T-helper 1 cell (primary cell): Measurements from ENCODE around the gene SLC38A10.

Experiments used
- DNase-seq, 5 donors: peaks; one replicate each; pipeline ENCODE4 v3.0.0-alpha.2; 2012 to 2020

The SLC38A10 gene

DNA sequence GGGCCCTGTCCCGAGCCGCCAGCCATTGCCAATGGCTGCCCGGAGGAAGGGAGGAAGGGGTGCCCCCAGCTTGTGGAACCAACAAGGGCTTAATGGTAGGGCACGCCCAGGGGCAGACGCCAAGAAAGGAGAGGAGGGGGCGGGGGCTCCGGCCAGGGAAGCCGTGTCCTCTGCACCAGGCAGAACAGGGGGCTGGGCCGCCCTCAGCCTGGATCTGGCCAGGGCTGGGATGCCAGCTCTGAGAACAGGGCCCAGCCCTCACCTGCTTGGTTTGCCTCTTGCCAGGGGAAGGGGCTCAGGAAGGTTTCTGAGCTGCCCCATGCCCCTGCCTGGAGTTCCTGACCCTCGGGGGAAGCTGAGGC lies 35.8 kb upstream of the SLC38A10 start:
- peak in 1 of 5 donors; percentile 2 for DNase-seq

DNA sequence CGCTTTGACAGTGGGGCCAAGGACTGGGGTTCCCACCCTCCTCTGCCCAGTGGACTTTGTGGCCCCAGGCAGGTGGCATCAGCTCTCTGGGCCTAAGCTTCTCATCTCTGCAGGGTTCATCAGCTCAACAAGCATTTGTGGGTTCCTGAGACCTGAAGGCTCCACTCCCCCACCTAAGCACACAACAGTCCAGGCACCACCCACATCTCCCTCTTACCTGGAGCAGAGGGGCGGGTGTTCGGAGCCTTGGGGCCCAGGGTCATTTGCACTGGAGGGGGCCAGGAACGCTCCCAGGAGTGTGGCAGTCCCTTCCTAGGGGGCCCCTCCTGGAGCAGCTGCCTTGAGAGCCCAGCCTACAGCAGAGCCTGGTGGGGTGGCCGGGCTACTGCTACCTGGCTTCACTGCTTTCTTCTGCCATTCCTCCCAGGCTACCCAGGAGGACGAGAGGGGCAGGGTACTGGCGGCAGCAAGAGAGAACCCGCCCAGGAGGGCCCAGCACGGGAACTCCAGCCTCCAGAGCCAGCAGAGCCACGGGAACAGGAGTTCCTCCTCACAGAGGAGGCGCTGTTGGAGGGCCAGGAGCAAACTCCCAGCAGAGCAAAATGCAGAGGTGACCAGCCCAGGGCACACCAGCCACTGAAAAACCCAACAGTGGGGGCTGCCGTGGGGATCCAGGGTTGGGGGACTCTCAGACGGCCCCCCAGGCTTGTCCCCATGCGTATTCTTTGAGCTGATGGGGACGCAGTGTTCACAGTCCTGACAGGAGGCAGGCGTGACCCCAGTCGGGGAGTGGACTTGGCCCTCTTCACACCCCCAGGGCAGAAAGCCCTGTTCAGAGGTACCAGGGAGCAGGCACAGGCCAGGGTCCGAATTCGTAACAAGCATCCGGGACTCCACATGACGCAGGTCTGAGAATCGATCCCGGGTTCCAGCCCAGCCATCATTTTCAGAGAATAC lies 35.1 kb upstream of the SLC38A10 start:
- no peak for DNase-seq

- no peak for DNase-seq
Measured at GRCh38 chr17:81328978-81329926, 34.1 kb upstream of the SLC38A10 start.

DNA sequence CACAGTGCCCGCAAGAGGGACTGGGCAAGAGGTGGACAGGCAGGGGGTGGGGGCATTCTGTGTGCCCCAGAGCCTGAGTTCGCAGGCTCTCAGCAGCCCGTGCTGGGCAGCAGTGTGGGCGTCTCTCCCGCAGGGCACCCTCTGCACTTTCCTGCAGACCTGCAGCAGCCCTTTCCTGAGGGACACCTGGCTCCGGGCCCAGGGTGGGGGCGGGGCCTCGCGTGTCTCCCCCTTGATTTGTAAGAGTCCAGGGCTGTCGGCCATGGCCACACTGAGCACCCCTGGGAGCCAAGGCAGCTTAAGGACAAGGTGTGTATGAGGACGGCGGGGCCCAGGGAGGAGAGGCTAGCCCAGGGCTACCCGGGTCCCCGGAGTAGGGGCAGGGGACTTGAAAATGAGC lies 33.4 kb upstream of the SLC38A10 start:
- DNase-seq: no peak

- DNase-seq: no peak
Measured at GRCh38 chr17:81325714-81326358, 30.7 kb upstream of the SLC38A10 start.

- no peak for DNase-seq
Measured at GRCh38 chr17:81324851-81325713, 30.0 kb upstream of the SLC38A10 start.

DNA sequence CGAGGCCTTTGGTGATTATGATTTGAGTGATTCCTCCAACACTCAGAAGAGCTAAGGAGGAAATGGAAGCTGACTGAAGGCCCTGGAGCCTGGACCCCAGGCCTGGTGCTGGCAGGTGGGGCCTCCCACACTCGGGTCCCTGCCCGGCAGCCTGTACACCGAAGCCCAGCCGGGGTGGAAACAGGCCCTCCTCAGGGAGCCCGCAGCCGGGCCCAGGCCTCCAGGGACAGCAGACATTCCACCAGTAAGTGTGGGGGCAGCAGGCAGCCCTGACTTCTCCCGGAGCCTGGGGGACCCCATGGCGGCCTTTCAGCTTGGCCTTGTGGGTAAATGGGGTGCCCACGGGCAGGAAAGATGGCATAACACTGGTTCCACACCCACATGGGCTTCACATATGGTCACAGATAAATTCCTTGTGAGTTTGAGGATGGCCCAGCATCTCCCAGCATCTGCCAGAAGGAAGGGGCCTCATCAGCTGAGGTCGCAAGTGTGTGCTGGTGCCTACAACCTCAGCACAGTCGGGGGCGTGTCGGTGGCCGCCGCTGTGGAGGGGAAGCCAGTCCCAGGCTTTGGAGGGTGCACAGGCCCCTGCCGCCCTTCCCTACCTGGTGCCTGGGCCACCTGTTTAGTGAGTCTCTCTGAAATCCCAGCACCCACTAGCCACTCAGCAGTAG lies 29.2 kb upstream of the SLC38A10 start:
- no peak for DNase-seq

DNA sequence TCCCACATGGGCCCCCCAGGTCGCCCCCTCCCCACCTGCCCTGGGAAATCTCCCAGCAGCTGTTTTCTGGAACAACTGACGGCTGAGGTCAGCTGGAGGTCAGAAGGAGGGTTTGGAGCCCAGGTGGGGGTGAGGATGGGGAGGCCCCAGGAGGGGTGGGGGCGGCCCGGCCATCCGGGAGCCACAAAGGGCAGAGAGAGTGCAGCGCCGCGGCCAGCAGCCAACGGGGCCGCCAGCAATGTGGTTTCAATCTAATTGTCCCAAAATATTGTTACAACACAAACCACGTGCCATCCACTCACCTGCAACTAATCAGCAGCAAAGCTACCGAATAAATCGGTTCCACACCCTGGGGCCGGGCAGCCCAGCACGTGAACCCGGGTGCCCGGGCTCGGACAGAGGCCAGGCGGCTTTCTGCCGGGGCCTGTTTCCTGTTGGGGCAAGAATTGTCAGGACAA lies 28.3 kb upstream of the SLC38A10 start:
- no peak for DNase-seq

- no peak for DNase-seq
Measured at GRCh38 chr17:81323083-81323369, 27.9 kb upstream of the SLC38A10 start.

DNA sequence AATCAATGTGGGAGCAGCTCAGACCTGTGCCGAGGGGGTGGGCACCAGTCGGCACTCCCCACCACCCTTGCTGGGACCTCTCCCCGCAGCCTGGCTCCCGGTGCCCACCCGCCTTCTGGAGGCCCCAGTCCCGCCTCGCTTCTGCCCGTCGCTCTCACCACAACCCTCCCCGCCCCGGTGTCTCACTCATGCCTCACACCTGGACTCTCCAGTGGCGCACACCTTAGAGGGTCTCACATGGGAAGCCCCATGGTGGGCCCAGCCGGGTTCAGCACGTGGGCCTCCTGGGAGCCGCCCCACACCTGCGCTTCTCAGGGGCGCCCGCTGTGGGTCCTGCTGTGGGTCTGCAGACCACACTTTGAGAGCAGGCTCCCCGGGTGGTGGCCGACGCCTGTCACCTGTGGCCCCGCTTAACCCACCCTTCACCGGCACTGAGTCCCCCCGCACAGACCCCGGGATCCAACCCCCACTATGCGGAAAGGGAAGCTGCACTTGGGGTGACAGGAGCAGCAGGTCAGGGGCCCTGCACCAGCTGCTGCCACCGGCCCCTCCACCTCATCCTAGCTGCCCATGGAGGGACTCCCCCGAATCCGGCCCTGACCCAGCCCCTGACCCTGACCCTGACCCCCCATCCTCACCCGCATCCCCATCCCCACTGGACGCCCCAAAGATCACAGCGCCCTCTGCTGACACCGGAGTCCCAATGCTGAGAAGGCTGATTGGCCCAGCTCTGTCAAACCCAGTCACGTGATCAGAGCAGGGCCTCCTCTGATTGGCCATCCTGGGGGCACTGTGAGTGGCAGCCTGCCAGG lies 27.4 kb upstream of the SLC38A10 start:
- DNase-seq: peak in 3 of 5 donors; percentile 24 to 34 (median 27)

DNA sequence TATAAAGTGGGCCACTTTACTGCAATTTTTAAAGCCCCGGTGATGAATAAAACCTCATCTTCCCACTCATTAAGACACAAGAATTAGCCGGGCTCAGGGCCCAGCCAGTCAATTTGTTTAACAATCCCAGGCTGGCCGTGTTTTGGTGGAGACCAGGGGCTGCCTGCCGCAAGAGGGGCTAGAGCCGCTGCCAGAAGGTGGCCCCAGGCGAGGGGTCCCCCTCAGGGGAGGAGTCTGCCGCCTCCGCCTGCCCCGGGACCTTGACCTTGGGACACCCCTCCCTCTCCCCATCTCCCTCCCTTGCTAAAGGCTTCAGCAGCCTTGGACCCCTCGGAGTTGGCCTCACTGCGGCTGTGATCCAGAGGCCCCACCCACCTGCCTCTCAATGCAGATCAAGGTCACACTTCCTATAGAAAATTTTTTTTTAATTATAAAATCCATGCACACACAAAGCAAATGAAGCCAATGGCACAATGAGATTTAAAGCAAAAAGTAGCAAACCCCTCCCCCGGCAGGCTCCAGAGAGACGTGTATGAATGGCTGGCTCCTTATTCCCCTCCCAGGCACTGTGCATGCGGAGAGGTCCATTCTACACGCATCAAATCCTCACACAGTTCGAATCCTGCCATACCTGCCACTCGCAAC lies 23.0 kb upstream of the SLC38A10 start:
- no peak for DNase-seq

GRCh38 chr17:81317530-81317821 lies 22.4 kb upstream of the SLC38A10 start:
- no peak for DNase-seq

GRCh38 chr17:81315885-81316391 lies 20.8 kb upstream of the SLC38A10 start:
- no peak for DNase-seq

DNA sequence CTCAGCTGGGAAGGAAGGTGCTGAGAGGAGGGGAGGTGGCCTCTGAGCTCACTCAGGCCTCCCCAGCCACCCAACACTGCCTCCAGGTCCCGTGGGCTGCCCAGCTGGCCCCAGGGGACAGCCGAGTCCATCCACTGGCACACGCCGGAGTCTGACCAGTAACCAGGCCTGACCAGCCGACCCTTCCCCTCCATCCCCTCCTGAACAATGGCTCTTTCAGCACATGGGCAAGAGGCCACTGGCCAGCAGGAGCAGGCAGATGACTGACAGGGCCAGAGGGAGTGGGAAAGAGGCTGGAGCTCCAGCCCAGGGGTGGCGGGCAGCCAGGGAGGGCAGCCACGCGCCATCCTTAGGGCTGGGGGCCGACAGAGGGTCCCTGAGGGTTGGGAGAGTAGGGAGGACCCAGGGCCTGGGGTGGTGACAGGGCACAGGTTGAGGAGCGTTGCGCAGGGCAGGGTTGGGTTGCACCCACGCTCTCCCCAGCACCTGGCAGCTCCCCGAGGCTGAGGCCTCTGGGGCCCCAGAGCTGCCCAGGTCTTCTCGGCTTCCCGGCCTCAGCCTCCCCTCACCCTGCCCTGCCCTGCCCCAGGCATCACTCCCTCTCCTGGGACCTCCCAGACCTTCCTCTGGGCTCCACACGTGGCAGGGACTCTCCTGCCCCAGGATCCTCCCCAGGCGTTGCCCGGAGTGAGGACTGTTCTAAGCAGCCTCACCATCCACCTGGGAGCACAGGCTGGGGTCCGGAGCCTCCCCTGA lies 20.2 kb upstream of the SLC38A10 start:
- no peak for DNase-seq

- no peak for DNase-seq
Measured at GRCh38 chr17:81314398-81315081, 19.4 kb upstream of the SLC38A10 start.

DNA sequence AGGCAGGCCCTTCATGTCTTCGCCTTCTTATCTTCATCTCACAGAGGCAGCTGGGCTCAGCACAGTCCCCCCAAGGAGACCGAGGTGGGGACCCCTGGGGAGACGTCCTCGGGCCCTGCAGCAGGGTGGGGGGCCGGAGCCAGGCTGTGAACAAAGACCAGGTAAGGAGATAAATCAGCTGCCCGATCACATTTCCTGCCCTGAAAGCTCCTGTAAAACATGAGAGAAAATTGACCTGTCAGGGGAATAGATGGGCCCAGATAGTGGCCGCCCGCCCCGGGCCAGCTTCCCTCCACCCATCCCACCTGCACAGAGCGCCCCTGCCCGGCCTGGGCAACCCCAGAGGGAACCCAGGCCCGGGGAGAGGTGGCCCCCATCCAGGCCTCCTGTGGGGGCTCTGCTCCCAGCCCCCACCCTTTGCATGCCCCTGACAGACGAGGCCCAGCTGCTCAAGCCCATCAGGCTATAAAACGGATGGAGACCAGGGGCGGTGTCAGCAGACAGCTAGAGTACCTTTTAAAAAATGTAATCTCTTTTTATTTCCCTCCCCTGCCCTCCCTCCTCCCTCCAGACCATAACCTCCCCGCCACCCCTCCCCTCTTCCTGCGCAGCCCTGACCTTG lies 18.8 kb upstream of the SLC38A10 start:
- no peak for DNase-seq

GRCh38 chr17:81312624-81313325 lies 17.7 kb upstream of the SLC38A10 start:
- no peak for DNase-seq

DNA sequence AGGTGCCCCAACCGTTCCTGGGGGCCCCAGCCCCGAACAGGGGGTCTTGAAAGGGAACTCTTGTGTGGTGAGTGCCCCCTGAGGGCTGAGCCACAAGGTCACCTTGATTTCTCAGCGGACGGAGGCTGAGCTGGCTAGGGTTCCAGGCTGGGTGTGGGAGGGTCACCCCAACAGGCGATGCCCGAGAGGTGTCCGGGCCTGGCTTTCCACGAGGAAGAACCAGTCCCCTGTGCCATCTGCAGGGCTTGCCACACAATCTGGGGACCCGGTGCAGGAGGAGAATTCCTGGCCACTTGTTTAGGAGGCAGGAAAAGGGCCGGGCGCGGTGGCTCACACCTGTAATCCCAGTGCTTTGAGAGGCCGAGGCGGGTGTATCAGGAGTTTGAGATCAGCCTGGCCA lies 16.8 kb upstream of the SLC38A10 start:
- no peak for DNase-seq
